ENCODE results near the gene TMEM248.
"Not testable (repeated sequence)": the region's sequence is repeated elsewhere in the genome, so short reads cannot be mapped to it uniquely, and the experiment has no call there.

TMEM248 gene

DNA sequence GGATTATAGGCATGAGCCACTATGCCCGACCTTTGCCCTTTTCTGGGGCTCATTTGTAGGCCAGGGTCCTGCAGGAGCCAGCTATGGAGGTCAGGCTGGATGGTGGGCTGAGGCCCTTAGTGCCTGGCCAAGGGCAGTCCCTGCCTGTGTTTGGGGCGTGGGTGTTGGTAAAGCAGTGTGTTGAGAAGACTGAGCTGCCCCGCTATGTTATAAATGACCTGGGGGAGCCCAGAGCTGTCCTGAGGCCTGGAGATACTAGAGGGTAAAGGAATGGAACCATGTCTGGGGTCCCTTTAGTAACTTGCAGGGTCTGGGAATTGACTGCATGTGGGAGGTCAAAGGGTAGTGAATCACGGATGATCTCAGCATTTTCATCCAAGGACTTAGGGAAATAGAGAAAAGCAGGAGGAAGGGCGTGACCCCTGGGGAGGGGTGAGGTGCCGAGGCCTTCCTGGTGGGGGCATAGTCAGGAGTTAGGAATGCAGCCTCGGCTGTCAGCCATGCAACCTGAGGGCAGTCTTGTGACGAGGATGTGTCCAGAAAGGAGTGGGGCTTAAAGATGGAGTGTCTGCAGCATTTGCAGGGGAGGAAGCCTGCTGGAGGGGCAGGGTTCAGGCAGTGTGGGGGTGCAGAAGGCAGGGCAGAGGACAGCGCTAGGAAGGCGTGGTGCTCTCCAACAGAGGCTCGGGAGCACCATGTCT lies 31.5 kb downstream of the TMEM248 start:
- no peak overlapping the region for H3K4me3 ChIP-seq (ENCODE audit: low read length)
- H3K36me3 ChIP-seq (ENCODE audit: insufficient read depth, low read length): peaks cover 85% of the 10 kb centered on the region
- H3K9ac ChIP-seq (ENCODE audit: low read depth, low read length): no peak overlapping the region
- no peak overlapping the region for H3K27ac ChIP-seq (ENCODE audit: low read depth, low read length)
- 83% methylated on average over 11 of the region's 11 CpGs for WGBS
- no peaks in the 10 kb centered on the region for H3K4me1 ChIP-seq (ENCODE audit: insufficient read depth, low read length)
- H3K27me3 ChIP-seq (ENCODE audit: insufficient read depth, low read length): no peaks in the 10 kb centered on the region
- H3K9me3 ChIP-seq (ENCODE audit: insufficient read depth, low read depth, low read length): no peaks in the 10 kb centered on the region

- no peak overlapping the region for H3K27ac ChIP-seq (ENCODE audit: low read depth, low read length)
- 94% methylated on average over 4 of the region's 5 CpGs for WGBS
- H3K36me3 ChIP-seq (ENCODE audit: insufficient read depth, low read length): peaks cover 86% of the 10 kb centered on the region
- H3K9ac ChIP-seq (ENCODE audit: low read depth, low read length): no peak overlapping the region
- H3K27me3 ChIP-seq (ENCODE audit: insufficient read depth, low read length): no peaks in the 10 kb centered on the region
- no peak overlapping the region for H3K4me3 ChIP-seq (ENCODE audit: low read length)
- no peaks in the 10 kb centered on the region for H3K4me1 ChIP-seq (ENCODE audit: insufficient read depth, low read length)
- no peaks in the 10 kb centered on the region for H3K9me3 ChIP-seq (ENCODE audit: insufficient read depth, low read depth, low read length)
Measured at GRCh38 chr7:66953044-66953427, 32.0 kb downstream of the TMEM248 start.

GRCh38 chr7:66957595-66958290 lies 36.7 kb downstream of the TMEM248 start:
- Histone ChIP-seq H3K27me3 (ENCODE audit: insufficient read depth, low read length) (no peaks in the 10 kb centered on the region), H3K4me3 (ENCODE audit: low read length) (no peak overlapping the region), H3K27ac (ENCODE audit: low read depth, low read length) (no peak overlapping the region), H3K9me3 (ENCODE audit: insufficient read depth, low read depth, low read length) (no peaks in the 10 kb centered on the region), H3K9ac (ENCODE audit: low read depth, low read length) (no peak overlapping the region), H3K4me1 (ENCODE audit: insufficient read depth, low read length) (no peaks in the 10 kb centered on the region), H3K36me3 (ENCODE audit: insufficient read depth, low read length) (peaks cover 54% of the 10 kb centered on the region)
- 95% methylated on average over 13 of the region's 13 CpGs for WGBS

GRCh38 chr7:66958538-66959350 lies 37.7 kb downstream of the TMEM248 start:
- 94% methylated on average over 17 of the region's 17 CpGs for WGBS
- H3K9me3 ChIP-seq (ENCODE audit: insufficient read depth, low read depth, low read length): no peaks in the 10 kb centered on the region
- H3K27me3 ChIP-seq (ENCODE audit: insufficient read depth, low read length): no peaks in the 10 kb centered on the region
- no peak overlapping the region for H3K4me3 ChIP-seq (ENCODE audit: low read length)
- no peak overlapping the region for H3K9ac ChIP-seq (ENCODE audit: low read depth, low read length)
- H3K27ac ChIP-seq (ENCODE audit: low read depth, low read length): no peak overlapping the region
- peaks cover 47% of the 10 kb centered on the region for H3K36me3 ChIP-seq (ENCODE audit: insufficient read depth, low read length)
- no peaks in the 10 kb centered on the region for H3K4me1 ChIP-seq (ENCODE audit: insufficient read depth, low read length)

DNA sequence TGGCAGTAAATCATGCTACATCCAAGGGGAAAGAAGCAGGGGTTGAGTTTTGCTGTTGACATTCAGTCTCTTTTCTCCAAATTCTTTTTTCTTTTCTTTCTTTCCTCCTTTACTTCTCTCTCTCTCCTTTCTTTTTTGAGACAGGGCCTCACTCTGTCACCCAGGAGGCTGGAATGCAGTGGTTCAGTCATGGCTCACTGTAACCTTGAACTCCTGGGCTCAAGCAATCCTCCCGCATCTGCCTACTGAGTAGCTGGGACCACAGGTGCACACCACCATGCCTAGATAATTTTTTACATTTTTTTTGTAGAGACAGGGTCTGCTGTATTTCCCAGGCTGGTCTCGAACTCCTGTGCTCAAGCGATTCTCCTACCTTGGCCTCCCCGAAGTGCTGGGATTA lies 39.2 kb downstream of the TMEM248 start:
- no peaks in the 10 kb centered on the region for H3K9me3 ChIP-seq (ENCODE audit: insufficient read depth, low read depth, low read length)
- H3K9ac ChIP-seq (ENCODE audit: low read depth, low read length): no peak overlapping the region
- H3K4me1 ChIP-seq (ENCODE audit: insufficient read depth, low read length): no peaks in the 10 kb centered on the region
- 97% methylated on average over 4 of the region's 4 CpGs for WGBS
- H3K27ac ChIP-seq (ENCODE audit: low read depth, low read length): no peak overlapping the region
- no peak overlapping the region for H3K4me3 ChIP-seq (ENCODE audit: low read length)
- no peaks in the 10 kb centered on the region for H3K27me3 ChIP-seq (ENCODE audit: insufficient read depth, low read length)
- H3K36me3 ChIP-seq (ENCODE audit: insufficient read depth, low read length): peaks cover 34% of the 10 kb centered on the region

GRCh38 chr7:66961096-66961495 lies 40.1 kb downstream of the TMEM248 start:
- H3K4me3 ChIP-seq (ENCODE audit: low read length): no peak overlapping the region
- H3K9me3 ChIP-seq (ENCODE audit: insufficient read depth, low read depth, low read length): no peaks in the 10 kb centered on the region
- 93% methylated on average over 5 of the region's 5 CpGs for WGBS
- no peak overlapping the region for H3K27ac ChIP-seq (ENCODE audit: low read depth, low read length)
- no peaks in the 10 kb centered on the region for H3K4me1 ChIP-seq (ENCODE audit: insufficient read depth, low read length)
- peaks cover 25% of the 10 kb centered on the region for H3K36me3 ChIP-seq (ENCODE audit: insufficient read depth, low read length)
- H3K9ac ChIP-seq (ENCODE audit: low read depth, low read length): no peak overlapping the region
- no peaks in the 10 kb centered on the region for H3K27me3 ChIP-seq (ENCODE audit: insufficient read depth, low read length)

DNA sequence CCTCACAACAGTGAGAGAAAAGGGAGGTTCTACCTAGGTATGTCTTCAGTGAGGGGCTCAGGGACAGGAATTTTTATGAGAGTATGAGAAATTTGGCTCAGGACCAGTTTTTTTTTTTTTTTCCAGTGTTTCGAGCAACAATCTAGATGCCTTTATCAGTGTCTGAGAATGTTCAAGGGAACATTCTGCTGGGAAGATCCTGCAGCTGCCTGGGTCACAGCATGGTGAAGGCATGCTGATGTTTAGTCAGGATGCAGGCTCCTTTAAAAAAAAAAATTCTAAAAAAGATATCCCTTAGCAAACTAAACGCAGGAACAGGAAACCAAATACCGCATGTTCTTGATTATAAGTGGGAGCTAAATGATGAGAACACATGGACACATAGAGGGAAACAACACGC lies 43.4 kb downstream of the TMEM248 start:
- no peaks in the 10 kb centered on the region for H3K36me3 ChIP-seq (ENCODE audit: insufficient read depth, low read length)

GRCh38 chr7:66967029-66967428 lies 46.0 kb downstream of the TMEM248 start:
- Histone ChIP-seq H3K27ac (ENCODE audit: low read depth, low read length) (no peak overlapping the region), H3K4me1 (ENCODE audit: insufficient read depth, low read length) (no peaks in the 10 kb centered on the region), H3K27me3 (ENCODE audit: insufficient read depth, low read length) (no peaks in the 10 kb centered on the region), H3K9me3 (ENCODE audit: insufficient read depth, low read depth, low read length) (no peaks in the 10 kb centered on the region), H3K4me3 (ENCODE audit: low read length) (no peak overlapping the region), H3K9ac (ENCODE audit: low read depth, low read length) (no peak overlapping the region), H3K36me3 (ENCODE audit: insufficient read depth, low read length) (no peaks in the 10 kb centered on the region)
- 87% methylated on average over 6 of the region's 6 CpGs for WGBS

More for the DNA sequence above, 43.4 kb downstream of the TMEM248 start:
- Histone ChIP-seq H3K9me3 (ENCODE audit: insufficient read depth, low read depth, low read length) (no peaks in the 10 kb centered on the region), H3K4me3 (ENCODE audit: low read length) (no peak overlapping the region), H3K9ac (ENCODE audit: low read depth, low read length) (no peak overlapping the region), H3K4me1 (ENCODE audit: insufficient read depth, low read length) (no peaks in the 10 kb centered on the region), H3K27me3 (ENCODE audit: insufficient read depth, low read length) (no peaks in the 10 kb centered on the region), H3K27ac (ENCODE audit: low read depth, low read length) (no peak overlapping the region)
- WGBS: 90% methylated on average over 4 of the region's 4 CpGs

GRCh38 chr7:66969001-66969400 lies 48.0 kb downstream of the TMEM248 start:
- H3K9me3 ChIP-seq (ENCODE audit: insufficient read depth, low read depth, low read length); H3K4me1 ChIP-seq (ENCODE audit: insufficient read depth, low read length); H3K27ac ChIP-seq (ENCODE audit: low read depth, low read length); H3K27me3 ChIP-seq (ENCODE audit: insufficient read depth, low read length); H3K9ac ChIP-seq (ENCODE audit: low read depth, low read length); H3K4me3 ChIP-seq (ENCODE audit: low read length); H3K36me3 ChIP-seq (ENCODE audit: insufficient read depth, low read length): not testable (repeated sequence)
- 95% methylated on average over 5 of the region's 5 CpGs for WGBS

GRCh38 chr7:66970310-66970709 lies 49.3 kb downstream of the TMEM248 start:
- no peak overlapping the region for H3K9ac ChIP-seq (ENCODE audit: low read depth, low read length)
- H3K9me3 ChIP-seq (ENCODE audit: insufficient read depth, low read depth, low read length): no peaks in the 10 kb centered on the region
- WGBS: 87% methylated on average over 5 of the region's 5 CpGs
- H3K4me1 ChIP-seq (ENCODE audit: insufficient read depth, low read length): no peaks in the 10 kb centered on the region
- no peaks in the 10 kb centered on the region for H3K27me3 ChIP-seq (ENCODE audit: insufficient read depth, low read length)
- no peak overlapping the region for H3K4me3 ChIP-seq (ENCODE audit: low read length)
- H3K27ac ChIP-seq (ENCODE audit: low read depth, low read length): no peak overlapping the region
- no peaks in the 10 kb centered on the region for H3K36me3 ChIP-seq (ENCODE audit: insufficient read depth, low read length)

DNA sequence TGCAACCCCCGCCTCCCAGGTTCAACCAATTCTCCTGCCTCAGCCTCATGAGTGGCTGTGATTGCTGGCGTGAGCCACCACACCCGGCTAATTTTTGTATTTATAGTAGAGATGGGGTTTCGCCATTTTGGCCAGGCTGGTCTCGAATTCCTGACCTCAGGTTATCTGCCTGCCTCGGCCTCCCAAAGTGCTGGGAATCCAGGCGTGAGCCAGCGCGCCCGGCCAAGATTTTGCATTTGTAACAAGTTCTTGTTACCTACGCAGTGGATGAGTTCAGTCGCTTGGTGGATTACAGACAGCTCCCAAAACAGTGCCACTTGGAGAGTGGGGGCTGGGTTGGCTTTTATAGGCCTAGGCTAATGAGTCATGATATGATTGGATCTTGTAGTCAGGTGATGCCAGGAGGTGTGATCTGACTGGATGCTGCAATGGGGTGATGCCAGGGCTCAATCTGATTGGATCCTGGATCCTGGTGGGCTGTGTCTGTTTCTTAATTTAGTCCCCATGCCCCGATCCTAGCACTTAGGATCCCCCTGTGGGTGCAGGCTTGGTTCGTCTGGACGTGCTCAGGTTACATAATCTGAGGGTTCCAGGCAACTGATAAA lies 54.1 kb downstream of the TMEM248 start:
- Histone ChIP-seq H3K9ac (ENCODE audit: low read depth, low read length) (no peak overlapping the region), H3K27me3 (ENCODE audit: insufficient read depth, low read length) (no peaks in the 10 kb centered on the region), H3K9me3 (ENCODE audit: insufficient read depth, low read depth, low read length) (no peaks in the 10 kb centered on the region), H3K27ac (ENCODE audit: low read depth, low read length) (no peak overlapping the region), H3K36me3 (ENCODE audit: insufficient read depth, low read length) (no peaks in the 10 kb centered on the region), H3K4me1 (ENCODE audit: insufficient read depth, low read length) (no peaks in the 10 kb centered on the region), H3K4me3 (ENCODE audit: low read length) (no peak overlapping the region)
- 94% methylated on average over 15 of the region's 15 CpGs for WGBS
